ENCODE results near the gene PZP. TPM values are rescaled to one million over a fixed set of nuclear protein-coding genes. Genes with fewer than 3 reads are reported as not detected.

Gene PZP
- total and polyA plus RNA-seq, 12 donors = 0.15 to 1.6 (median 0.54) TPM

DNA sequence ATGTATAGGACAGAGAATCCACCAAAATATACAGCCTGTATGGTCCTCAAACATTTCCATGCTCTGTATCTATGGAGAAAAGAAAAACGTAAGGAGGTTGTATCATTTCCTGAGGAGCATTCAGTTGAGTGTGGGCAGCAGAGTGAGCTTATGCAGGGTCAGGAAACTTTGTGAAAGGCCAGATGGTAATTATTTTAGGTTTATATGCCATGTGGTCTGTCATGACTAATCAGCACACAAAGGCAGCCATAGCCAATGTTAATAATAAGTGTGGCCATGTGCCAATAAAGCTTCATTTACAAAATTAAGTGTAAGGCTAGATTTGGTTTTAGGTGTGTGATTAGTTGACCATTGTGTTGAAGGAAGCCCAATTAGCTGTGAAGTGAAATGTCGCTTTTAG, 59.3 kb downstream of the PZP start:
- TF ChIP-seq, protein P1, sequence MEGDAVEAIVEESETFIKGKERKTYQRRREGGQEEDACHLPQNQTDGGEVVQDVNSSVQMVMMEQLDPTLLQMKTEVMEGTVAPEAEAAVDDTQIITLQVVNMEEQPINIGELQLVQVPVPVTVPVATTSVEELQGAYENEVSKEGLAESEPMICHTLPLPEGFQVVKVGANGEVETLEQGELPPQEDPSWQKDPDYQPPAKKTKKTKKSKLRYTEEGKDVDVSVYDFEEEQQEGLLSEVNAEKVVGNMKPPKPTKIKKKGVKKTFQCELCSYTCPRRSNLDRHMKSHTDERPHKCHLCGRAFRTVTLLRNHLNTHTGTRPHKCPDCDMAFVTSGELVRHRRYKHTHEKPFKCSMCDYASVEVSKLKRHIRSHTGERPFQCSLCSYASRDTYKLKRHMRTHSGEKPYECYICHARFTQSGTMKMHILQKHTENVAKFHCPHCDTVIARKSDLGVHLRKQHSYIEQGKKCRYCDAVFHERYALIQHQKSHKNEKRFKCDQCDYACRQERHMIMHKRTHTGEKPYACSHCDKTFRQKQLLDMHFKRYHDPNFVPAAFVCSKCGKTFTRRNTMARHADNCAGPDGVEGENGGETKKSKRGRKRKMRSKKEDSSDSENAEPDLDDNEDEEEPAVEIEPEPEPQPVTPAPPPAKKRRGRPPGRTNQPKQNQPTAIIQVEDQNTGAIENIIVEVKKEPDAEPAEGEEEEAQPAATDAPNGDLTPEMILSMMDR (IDR thresholded peaks at IDR 0.05) = no peak
- DNase-seq (no peak), ATAC-seq (peak in 1 of 8 donors; percentile 42)
- Histone ChIP-seq H3K36me3 (no peaks in the 10 kb centered on the region), H3K27me3 (no peaks in the 10 kb centered on the region), H3K27ac (no peak overlapping the region), H3K4me3 (no peak overlapping the region), H3K4me1 (no peaks in the 10 kb centered on the region), H3K9me3 (peaks cover 0 to 31% (median 11%) of the 10 kb centered on the region in 11 donors)
- intact Hi-C loops (cut with DNase I) = no loop called here
- 69 to 73% methylated on average over 2 of the region's 2 CpGs for WGBS, 2 donors

DNA sequence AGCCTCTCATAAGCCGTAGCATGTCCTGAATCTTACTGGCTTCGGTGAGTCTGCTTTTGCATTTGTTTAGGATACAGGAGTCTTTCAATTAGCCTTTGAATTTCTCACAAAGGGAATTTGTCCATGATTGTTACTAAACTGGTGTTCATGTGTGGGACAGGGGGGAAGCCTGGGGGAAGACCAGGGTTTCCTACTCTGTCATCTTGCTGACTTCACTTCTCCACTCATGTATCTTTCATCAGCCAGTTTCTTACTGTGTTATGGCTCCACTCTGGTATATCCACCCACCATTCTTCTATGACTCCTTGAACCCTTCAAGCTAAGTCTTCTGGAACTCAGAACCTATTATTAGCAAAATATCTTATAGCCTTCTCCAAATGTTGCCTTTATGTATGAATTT, 60.7 kb downstream of the PZP start:
- peaks cover 0 to 33% (median 11%) of the 10 kb centered on the region in 11 donors for H3K9me3 ChIP-seq
- TF ChIP-seq, protein P1 (IDR thresholded peaks at IDR 0.05) = no peak
- H3K4me3 ChIP-seq = no peak overlapping the region
- no peak overlapping the region for H3K27ac ChIP-seq
- H3K4me1 ChIP-seq = no peaks in the 10 kb centered on the region
- 89 to 90% methylated on average over 2 of the region's 2 CpGs for WGBS, 2 donors
- ATAC-seq (no peak), DNase-seq (no peak)
- no peaks in the 10 kb centered on the region for H3K27me3 ChIP-seq
- intact Hi-C loops (cut with DNase I) = no loop called here
- no peaks in the 10 kb centered on the region for H3K36me3 ChIP-seq

DNA sequence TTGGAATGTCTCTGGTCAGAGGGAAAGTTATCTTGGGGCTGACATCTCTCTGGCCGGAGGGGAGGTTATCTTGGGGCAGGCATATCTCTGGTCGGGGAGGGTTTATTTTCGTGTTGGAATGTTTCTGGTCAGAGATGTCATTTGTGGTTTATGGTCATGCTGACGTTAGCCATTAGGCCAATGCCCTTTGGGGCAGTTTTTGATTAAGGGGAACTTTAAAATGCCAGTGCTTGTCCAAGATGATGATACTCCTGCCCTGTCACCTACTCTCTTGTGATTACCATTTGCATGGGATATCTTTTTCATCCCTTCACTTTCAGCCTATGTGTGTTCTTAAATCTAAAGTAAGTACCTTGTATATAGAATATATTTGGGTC, 63.5 kb downstream of the PZP start:
- WGBS, 2 donors = 41 to 43% methylated on average over 4 of the region's 4 CpGs
- H3K36me3 ChIP-seq = no peaks in the 10 kb centered on the region
- intact Hi-C loops (cut with DNase I) = no loop called here
- H3K4me3 ChIP-seq = no peak overlapping the region
- H3K27ac ChIP-seq = no peak overlapping the region
- DNase-seq = no peak
- ATAC-seq = no peak
- peaks cover 0 to 35% (median 11%) of the 10 kb centered on the region in 11 donors for H3K9me3 ChIP-seq
- H3K4me1 ChIP-seq = no peaks in the 10 kb centered on the region
- TF ChIP-seq, protein P1 (IDR thresholded peaks at IDR 0.05) = no peak
- no peaks in the 10 kb centered on the region for H3K27me3 ChIP-seq

DNA sequence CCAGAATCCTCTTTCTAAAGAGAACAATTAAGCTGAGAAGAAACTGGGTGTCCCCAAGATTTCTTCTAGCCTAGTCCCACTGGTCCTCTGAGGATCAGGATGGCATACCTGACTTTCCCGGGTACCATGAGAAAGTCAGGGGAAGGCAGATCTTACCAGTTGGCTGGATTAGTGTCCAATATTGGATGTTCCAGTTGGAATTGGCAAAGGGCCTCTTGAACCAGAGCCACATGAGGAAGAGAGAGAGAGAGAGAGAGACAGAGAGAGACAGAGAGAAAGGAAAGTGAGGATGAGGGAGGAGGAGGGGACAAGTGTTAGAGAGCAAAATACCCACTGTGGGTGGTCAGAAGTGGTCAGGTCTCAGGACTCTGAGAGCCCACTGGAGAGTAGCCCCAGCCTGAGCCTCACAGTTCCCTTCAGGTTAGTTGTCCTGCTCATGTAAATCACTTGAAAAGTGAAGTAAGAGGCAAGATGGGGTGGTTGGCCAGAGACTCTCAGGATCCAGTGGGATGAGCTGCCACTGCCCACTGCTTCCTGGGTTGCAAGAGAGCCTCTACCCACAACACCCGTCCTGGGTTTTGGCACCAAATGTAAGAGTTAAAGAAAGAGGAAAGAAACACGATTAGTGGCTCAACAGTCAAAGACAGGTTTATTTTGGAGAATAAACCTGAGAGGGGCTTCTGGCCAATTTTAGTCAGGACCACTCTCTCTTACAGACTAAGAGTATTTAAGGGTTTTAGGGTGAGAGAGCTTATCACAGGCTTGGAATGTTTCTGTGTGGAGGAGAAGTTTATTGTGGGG, 64.1 kb downstream of the PZP start:
- Histone ChIP-seq H3K36me3 (no peaks in the 10 kb centered on the region), H3K27ac (no peak overlapping the region), H3K27me3 (no peaks in the 10 kb centered on the region), H3K9me3 (peaks cover 0 to 41% (median 11%) of the 10 kb centered on the region in 11 donors), H3K4me3 (no peak overlapping the region), H3K4me1 (no peaks in the 10 kb centered on the region)
- no peak for DNase-seq
- no peak for ATAC-seq
- intact Hi-C loops (cut with DNase I) = no loop called here
- TF ChIP-seq, protein P1 (IDR thresholded peaks at IDR 0.05) = no peak
- 88 to 92% methylated on average over 3 of the region's 3 CpGs for WGBS, 2 donors

All from heart right ventricle (tissue), 16 donors.